ACC112 (cell line): Measurements from ENCODE around the gene GLIS1.

Source experiments
- H2AFZ ChIP-seq: fragments of 200-600 bp; sonication (generic); one replicate; pipeline ENCODE4 v1.6.0; 2017; ENCODE audit warnings: antibody characterized with exemption, low read length; ENCODE audit not compliant: unreplicated experiment
- H3K27ac ChIP-seq: fragments of 200-600 bp; sonication (generic); 2 replicates; pipeline ENCODE4 v1.5.1; 2014; ENCODE audit warnings: low read depth, mild to moderate bottlenecking, antibody characterized with exemption, low read length, moderate library complexity
- H3K27me3 ChIP-seq: fragments of 200-600 bp; sonication (generic); 2 replicates; pipeline ENCODE4 v1.6.1; 2014; ENCODE audit warnings: mild to moderate bottlenecking, antibody characterized with exemption, low read length, moderate library complexity, mixed read lengths; ENCODE audit not compliant: insufficient read depth
- H3K36me3 ChIP-seq: fragments of 200-600 bp; sonication (generic); 2 replicates; pipeline ENCODE4 v1.6.1; 2016; ENCODE audit warnings: mild to moderate bottlenecking, antibody characterized with exemption, low read length, moderate library complexity, mixed read lengths; ENCODE audit not compliant: insufficient read depth
- H3K4me1 ChIP-seq: fragments of 200-600 bp; sonication (generic); one replicate; pipeline ENCODE4 v1.6.1; 2016; ENCODE audit warnings: low read length, mixed read lengths; ENCODE audit not compliant: insufficient read depth, unreplicated experiment, control insufficient read depth
- H3K4me3 ChIP-seq: fragments of 200-600 bp; sonication (generic); 2 replicates; pipeline ENCODE4 v1.5.1; 2014; ENCODE audit warnings: mild to moderate bottlenecking, low read depth, low read length
- H3K79me2 ChIP-seq: fragments of 200-600 bp; sonication (generic); one replicate; pipeline ENCODE4 v1.6.0; 2016; ENCODE audit warnings: low read length; ENCODE audit not compliant: control insufficient read depth, unreplicated experiment, insufficient read depth

Gene GLIS1

DNA sequence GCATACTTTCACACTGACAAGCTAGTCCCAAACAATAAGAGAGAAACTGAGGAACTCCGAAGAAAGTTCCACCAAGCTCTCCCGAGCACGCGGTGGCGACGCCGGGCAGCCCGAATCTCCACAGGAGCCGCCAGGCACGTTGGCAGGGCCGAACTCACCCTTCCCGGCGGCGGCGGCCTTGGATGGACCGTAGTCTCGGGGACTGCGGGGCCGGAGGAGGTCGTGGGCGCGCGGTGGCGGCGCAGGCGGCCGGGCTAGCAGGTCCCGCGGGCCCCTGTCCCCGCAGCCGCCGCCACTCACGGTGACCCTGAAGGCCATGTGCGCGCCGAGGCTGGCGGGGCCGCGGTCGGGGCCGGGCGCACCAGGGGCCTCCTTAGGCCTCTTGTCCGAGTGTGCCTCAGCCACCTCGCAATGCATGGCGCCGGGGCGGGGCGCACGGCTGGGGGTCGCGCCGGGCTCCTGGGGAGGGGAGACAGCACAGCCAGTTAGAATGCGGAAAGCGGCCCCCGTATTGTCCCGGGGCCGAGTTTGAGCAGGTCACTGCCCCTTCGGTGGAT lies 1.2 kb downstream of the GLIS1 start:
- peak overlapping the region; percentile 77 for H2AFZ ChIP-seq
- no peaks in the 10 kb centered on the region for H3K27me3 ChIP-seq
- H3K4me1 ChIP-seq, result peaks cover 56% of the 10 kb centered on the region

DNA sequence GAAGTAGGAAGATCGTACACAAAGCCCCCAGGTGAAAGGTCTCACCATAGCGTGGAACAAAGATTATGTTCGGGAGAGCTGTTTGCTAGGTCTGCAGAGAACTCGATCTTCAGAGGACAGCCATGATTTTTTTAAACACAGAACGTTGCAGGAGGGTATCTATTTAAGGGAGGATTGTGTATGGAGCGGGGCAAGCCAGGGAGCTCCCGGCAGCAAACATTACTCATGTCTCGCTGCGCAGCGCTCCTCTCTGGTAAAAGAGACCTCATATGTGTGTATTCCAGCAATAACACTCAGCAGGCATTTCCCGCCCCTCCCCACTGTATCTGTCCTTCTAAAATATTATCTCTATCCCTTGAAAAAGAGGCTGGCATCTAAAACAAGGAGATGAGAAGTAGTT lies 2.7 kb downstream of the GLIS1 start:
- no peaks in the 10 kb centered on the region for H3K27me3 ChIP-seq
- H3K36me3 ChIP-seq, result no peaks in the 10 kb centered on the region
- H3K79me2 ChIP-seq, result peaks cover 31% of the 10 kb centered on the region
- peaks cover 65% of the 10 kb centered on the region for H3K4me1 ChIP-seq
- H2AFZ ChIP-seq, result no peak overlapping the region
- H3K4me3 ChIP-seq, result no peak overlapping the region
- peak overlapping the region; percentile 99; the same call in 1 of the 2 replicates for H3K27ac ChIP-seq

More for the DNA sequence above, 1.2 kb downstream of the GLIS1 start:
- H3K4me3 ChIP-seq, result peak overlapping the region; percentile 94
- H3K36me3 ChIP-seq, result peaks cover under 1% of the 10 kb centered on the region; the same call in 1 of the 2 replicates
- peak overlapping the region; percentile 22; the same call in 1 of the 2 replicates for H3K27ac ChIP-seq
- peaks cover 22% of the 10 kb centered on the region for H3K79me2 ChIP-seq

DNA sequence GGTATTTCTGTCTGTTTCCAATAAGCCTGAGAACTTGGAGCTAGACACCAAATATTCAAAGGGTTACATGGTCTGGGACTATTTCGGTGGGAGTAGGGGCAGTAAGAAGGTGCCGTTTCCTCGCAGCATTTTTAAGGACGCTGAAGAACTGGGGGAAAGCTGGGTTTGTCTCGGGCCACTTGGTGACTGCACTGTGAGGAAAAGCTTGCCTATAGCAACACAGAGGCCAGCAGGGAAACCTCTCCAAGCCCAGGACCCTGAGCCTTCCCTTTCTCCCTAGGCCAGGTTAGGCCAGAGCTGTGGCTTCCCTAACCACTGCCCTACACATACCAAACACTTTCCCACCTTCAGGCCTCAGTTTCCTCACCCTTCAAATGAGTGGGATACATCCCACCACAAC lies 3.3 kb downstream of the GLIS1 start:
- peaks cover 37% of the 10 kb centered on the region for H3K79me2 ChIP-seq
- H3K4me3 ChIP-seq, result no peak overlapping the region
- no peaks in the 10 kb centered on the region for H3K36me3 ChIP-seq
- H3K4me1 ChIP-seq, result peaks cover 64% of the 10 kb centered on the region
- no peak overlapping the region for H2AFZ ChIP-seq
- peak overlapping the region; percentile 99 for H3K27ac ChIP-seq
- no peaks in the 10 kb centered on the region for H3K27me3 ChIP-seq

DNA sequence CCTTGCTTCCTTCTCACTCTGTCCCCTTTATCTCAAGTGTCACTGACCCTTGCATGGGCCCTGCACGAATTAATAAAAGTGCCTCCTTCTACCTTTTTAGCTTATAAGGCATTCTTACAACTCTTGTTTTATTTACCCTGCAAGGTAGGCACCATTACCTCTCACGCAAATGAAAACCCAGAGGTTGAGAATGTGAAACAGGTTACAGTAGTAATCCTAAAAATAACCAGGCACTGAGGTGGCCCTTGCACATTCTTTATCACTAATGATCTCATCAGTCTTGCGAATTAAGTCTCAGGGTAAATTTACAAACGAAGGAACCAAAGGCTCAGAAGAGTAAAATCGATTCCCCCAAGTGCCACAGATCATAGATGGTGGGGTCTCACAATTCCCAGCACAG lies 3.7 kb downstream of the GLIS1 start:
- H3K4me3 ChIP-seq, result no peak overlapping the region
- no peaks in the 10 kb centered on the region for H3K27me3 ChIP-seq

DNA sequence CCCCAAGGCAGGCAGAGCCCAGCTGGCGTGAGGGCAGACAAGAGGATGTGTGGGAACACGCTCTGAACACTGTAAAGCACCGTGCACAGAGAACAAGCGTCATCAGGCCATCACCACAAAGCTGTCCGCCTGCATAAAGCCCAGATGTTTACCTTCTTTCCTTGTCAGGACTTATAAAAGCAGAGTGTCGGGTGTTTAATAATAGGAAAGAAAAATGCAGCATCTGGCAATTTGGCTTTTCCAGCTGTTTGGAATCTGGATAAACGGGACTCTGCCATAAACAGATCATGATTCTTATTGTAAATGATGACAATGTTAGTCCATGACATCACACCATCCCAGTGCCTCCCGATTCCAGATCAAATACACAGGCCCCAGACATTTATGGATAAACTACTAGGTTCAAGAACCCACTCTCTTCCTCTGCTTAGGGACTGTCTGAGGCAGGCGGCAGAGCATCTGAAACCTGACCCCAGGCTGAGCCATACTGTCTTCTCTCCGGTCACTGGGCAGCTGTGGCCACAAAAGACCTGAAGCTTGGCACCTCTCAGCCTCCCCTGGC lies 4.2 kb downstream of the GLIS1 start:
- Histone ChIP-seq H3K4me3 (0 out of 2 replicates have a peak overlapping the region, but pooled peaks have one; percentile 62), H3K36me3 (no peaks in the 10 kb centered on the region), H2AFZ (no peak overlapping the region), H3K79me2 (peaks cover 45% of the 10 kb centered on the region), H3K4me1 (peaks cover 56% of the 10 kb centered on the region), H3K27ac (peak overlapping the region; percentile 99), H3K27me3 (no peaks in the 10 kb centered on the region)

More for the DNA sequence above, 3.7 kb downstream of the GLIS1 start:
- H2AFZ ChIP-seq, result no peak overlapping the region
- peaks cover 41% of the 10 kb centered on the region for H3K79me2 ChIP-seq
- no peaks in the 10 kb centered on the region for H3K36me3 ChIP-seq
- H3K4me1 ChIP-seq, result peaks cover 61% of the 10 kb centered on the region
- H3K27ac ChIP-seq, result peak overlapping the region; percentile 99

GRCh38 chr1:53733975-53734649 lies 4.9 kb downstream of the GLIS1 start:
- peak overlapping the region; percentile 99 for H3K27ac ChIP-seq
- H3K27me3 ChIP-seq, result no peaks in the 10 kb centered on the region
- no peaks in the 10 kb centered on the region for H3K36me3 ChIP-seq
- H3K79me2 ChIP-seq, result peaks cover 46% of the 10 kb centered on the region
- H2AFZ ChIP-seq, result no peak overlapping the region
- peak overlapping the region; percentile 62; the same call in 1 of the 2 replicates for H3K4me3 ChIP-seq
- peaks cover 52% of the 10 kb centered on the region for H3K4me1 ChIP-seq

- Histone ChIP-seq H3K79me2 (peaks cover 49% of the 10 kb centered on the region), H3K27ac (peak overlapping the region; percentile 99), H3K4me1 (peaks cover 52% of the 10 kb centered on the region), H2AFZ (peak overlapping the region; percentile 15), H3K36me3 (no peaks in the 10 kb centered on the region), H3K27me3 (no peaks in the 10 kb centered on the region), H3K4me3 (peak overlapping the region; percentile 62)
Measured at GRCh38 chr1:53733447-53733931, 5.5 kb downstream of the GLIS1 start.

GRCh38 chr1:53732912-53733317 lies 6.0 kb downstream of the GLIS1 start:
- Histone ChIP-seq H3K4me1 (peaks cover 52% of the 10 kb centered on the region), H2AFZ (no peak overlapping the region), H3K27ac (peak overlapping the region; percentile 99), H3K4me3 (peak overlapping the region; percentile 62), H3K27me3 (no peaks in the 10 kb centered on the region), H3K79me2 (peaks cover 46% of the 10 kb centered on the region), H3K36me3 (peaks cover 1% of the 10 kb centered on the region; the same call in 1 of the 2 replicates)

DNA sequence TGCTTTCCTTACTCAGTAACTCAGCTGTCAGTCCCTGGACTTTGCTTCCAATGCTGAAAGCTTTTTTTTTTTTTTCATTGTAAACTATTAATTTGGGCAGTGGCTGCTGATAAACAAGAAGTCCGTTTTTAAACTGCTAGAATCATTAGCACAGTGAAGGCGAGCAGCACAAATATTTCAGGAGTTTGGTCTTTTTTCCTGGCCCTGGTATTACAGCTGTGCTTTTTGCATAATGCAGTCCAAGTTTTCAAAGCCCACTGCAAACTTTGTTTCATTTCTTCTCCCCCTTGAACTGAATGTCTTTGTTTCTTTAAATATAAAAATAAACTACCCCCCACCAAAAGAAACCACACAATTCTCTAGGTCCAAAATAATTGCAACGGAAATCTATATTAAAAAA lies 6.6 kb downstream of the GLIS1 start:
- H3K27ac ChIP-seq, result peak overlapping the region; percentile 99
- H3K4me1 ChIP-seq, result peaks cover 52% of the 10 kb centered on the region
- H3K4me3 ChIP-seq, result peak overlapping the region; percentile 62
- peaks cover 48% of the 10 kb centered on the region for H3K79me2 ChIP-seq
- peak overlapping the region; percentile 79 for H2AFZ ChIP-seq
- no peaks in the 10 kb centered on the region for H3K27me3 ChIP-seq
- peaks cover 2% of the 10 kb centered on the region; the same call in 1 of the 2 replicates for H3K36me3 ChIP-seq

DNA sequence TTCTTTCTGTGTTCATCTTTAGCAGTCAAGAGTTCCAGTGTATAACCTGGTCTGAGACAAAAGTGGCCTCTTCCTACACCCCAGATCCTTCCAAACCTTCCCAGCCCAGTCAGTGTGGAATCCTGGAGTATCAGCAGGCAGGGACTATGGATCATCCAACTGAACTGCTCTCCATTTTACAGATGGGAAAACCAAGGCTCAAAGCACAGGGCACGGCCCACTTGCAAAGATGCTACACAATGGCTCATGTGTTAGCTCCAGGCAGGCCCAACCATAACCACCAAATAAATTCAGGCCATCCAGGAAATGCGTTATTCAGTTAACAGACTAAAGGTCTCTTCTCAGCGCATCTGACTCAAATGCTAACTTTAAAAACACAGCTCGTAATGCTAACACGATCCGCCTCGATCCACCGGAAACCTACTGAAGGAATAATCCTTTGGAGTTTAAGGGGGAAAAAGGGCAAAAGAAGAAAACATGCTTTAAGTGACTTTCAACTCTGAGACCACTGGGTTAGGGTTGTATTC lies 7.1 kb downstream of the GLIS1 start:
- Histone ChIP-seq H3K79me2 (peaks cover 43% of the 10 kb centered on the region), H2AFZ (peak overlapping the region; percentile 79), H3K36me3 (peaks cover 2% of the 10 kb centered on the region; the same call in 1 of the 2 replicates), H3K27ac (peak overlapping the region; percentile 99), H3K4me1 (peaks cover 48% of the 10 kb centered on the region), H3K4me3 (peak overlapping the region; percentile 62), H3K27me3 (no peaks in the 10 kb centered on the region)
